HepG2 (cell line): ENCODE measurements around the gene GALNT18. TPM values are rescaled to one million over a fixed set of nuclear protein-coding genes. Genes with fewer than 3 reads are reported as not detected.

Experiments used
- ATAC-seq: fragments of 200-7000 bp; cut with Tn5 transposase; 3 replicates; pipeline ENCODE4 v1.9.1; 2020; ENCODE audit warnings: mild to moderate bottlenecking, moderate library complexity
- BruUV-seq: library from RNA; stranded (reverse); fragments of 400-500 nt; replicated peaks from 2 replicates; lab custom pipeline; 2021; lab: Mats Ljungman, UMichigan
- CTCF ChIA-PET: fragments of 300-600 bp; formaldehyde crosslinking; extraction: SDS; loops from one replicate; lab custom pipeline; 2021; ENCODE audit warnings: low total read pairs, inconsistent platforms, low intra/inter-chr PET ratio; lab: Yijun Ruan, JAX
- POLR2A ChIA-PET: fragments of 350-600 bp; sonication (Branson Sonifier 250); formaldehyde crosslinking; loops from one replicate; lab custom pipeline; 2020; ENCODE audit warnings: antibody characterized with exemption, inconsistent platforms; lab: Yijun Ruan, JAX
- DNase-seq: peaks from one replicate; pipeline ENCODE4 v3.0.0-alpha.2; 2015; ENCODE audit warnings: low spot score
- FAIRE-seq: peaks from 3 replicates; lab custom pipeline; 2011; peaks lifted over from hg19 to GRCh38; lab: Jason Lieb, UNC
- H2AFZ ChIP-seq: one replicate; pipeline ENCODE4 v1.6.1; 2011; ENCODE audit warnings: low read length, inconsistent platforms
- H3K27ac ChIP-seq: fragments of 300-600 bp; 3 replicates; pipeline ENCODE4 v1.8.0; 2011; ENCODE audit warnings: mixed run types, mild to moderate bottlenecking, mixed read lengths, low read length, inconsistent platforms; ENCODE audit not compliant: insufficient read depth; ENCODE audit errors: extremely low read length
- H3K27me3 ChIP-seq, 2 experiments: fragments of 200-600 bp in 1 of 2; 2 replicates in 1 of 2; 3 replicates in 1 of 2; pipeline versions ENCODE4 v1.6.0 to v1.8.0; 2011; ENCODE audit warnings: low read length in 2 of 2, mild to moderate bottlenecking in 2 of 2, moderate library complexity in 2 of 2, inconsistent platforms in 1 of 2; ENCODE audit not compliant: insufficient read depth in 2 of 2, control insufficient read depth in 1 of 2
- H3K36me3 ChIP-seq, 2 experiments: fragments of 200-600 bp in 1 of 2; replicated peaks in 1 of 2; 2 replicates in 1 of 2; 3 replicates in 1 of 2; pipeline versions ENCODE4 v1.5.1 to v1.8.0; 2011; ENCODE audit warnings: low read length in 2 of 2, inconsistent platforms in 1 of 2; ENCODE audit not compliant: insufficient read depth in 2 of 2, control insufficient read depth in 1 of 2
- H3K4me1 ChIP-seq: 2 replicates; pipeline ENCODE4 v1.5.1; 2012; ENCODE audit warnings: low read length, inconsistent platforms; ENCODE audit not compliant: insufficient read depth
- H3K4me2 ChIP-seq: 2 replicates; pipeline ENCODE4 v1.6.0; 2011; ENCODE audit warnings: low read depth, low read length, inconsistent platforms
- H3K4me3 ChIP-seq, 3 experiments: fragments of 200-600 bp in 1 of 3; sonication (generic), shearing (Covaris generic) in 1 of 3; replicated peaks in 1 of 3; 2 replicates each; pipeline ENCODE4 v1.5.1; 2011 to 2016; ENCODE audit warnings: low read length in 3 of 3, inconsistent platforms in 2 of 3, low read depth in 2 of 3, mild to moderate bottlenecking in 2 of 3, control low read depth in 1 of 3, mixed read lengths in 1 of 3; ENCODE audit not compliant: insufficient read depth in 1 of 3
- H3K79me2 ChIP-seq: one replicate; pipeline ENCODE4 v1.6.1; 2011; ENCODE audit warnings: low read length, inconsistent platforms; ENCODE audit not compliant: insufficient read depth
- H3K9ac ChIP-seq: 2 replicates; pipeline ENCODE4 v1.6.0; 2011; ENCODE audit warnings: mild to moderate bottlenecking, low read depth, low read length, inconsistent platforms; ENCODE audit not compliant: insufficient read depth
- H3K9me3 ChIP-seq: 2 replicates; pipeline ENCODE4 v1.5.1; 2012; ENCODE audit warnings: mild to moderate bottlenecking, low read length
- H4K20me1 ChIP-seq: 2 replicates; pipeline ENCODE4 v1.6.0; 2011; ENCODE audit warnings: inconsistent platforms, mild to moderate bottlenecking, low read length, moderate library complexity; ENCODE audit not compliant: insufficient read depth
- KLF6 ChIP-seq: IDR thresholded peaks from 2 replicates; pipeline ENCODE4 v1.8.0; 2016; ENCODE audit warnings: missing biosample characterization, missing genetic modification reagents
- ZNF512B ChIP-seq: sonication (generic); formaldehyde crosslinking; IDR thresholded peaks from 2 replicates; pipeline ENCODE4 v1.5.1; 2020; ENCODE audit warnings: missing genetic modification reagents, mild to moderate bottlenecking, borderline replicate concordance
- WGBS: methylation state at CpG from one replicate; pipeline ENCODE4 v1.1.6; 2017; ENCODE audit warnings: low lambda C conversion rate; 5-methylcytosine and 5-hydroxymethylcytosine counted together
- in situ Hi-C: cut with HindIII; loops from 2 replicates; pipeline ENCODE4 v1.10.0; 2017; ENCODE audit warnings: low pct_unique_long_range_greater_than_20kb; ENCODE audit not compliant: extremely low pct_ligation_motif_present
- intact Hi-C: fragments of 100-400 bp; cut with micrococcal nuclease; formaldehyde crosslinking; loops from one replicate; pipeline ENCODE4 v1.10.0; 2022; ENCODE audit not compliant: unreplicated experiment
- polyA plus RNA-seq, 8 experiments: library from polyadenylated mRNA; depleted of rRNA in 3 of 8; stranded (reverse) in 7 of 8; unstranded in 1 of 8; fragments of >200 nt; fragmentation: Illumina TruSeq in 4 of 8; extraction: Trizol in 4 of 8; gene quantifications; 2 replicates each; pipeline versions ENCODE4 v1.2.1 to v1.2.3, GENCODE V29; 2011 to 2016; ENCODE audit warnings: low read depth in 4 of 8, missing spikeins in 1 of 8, mixed read lengths in 1 of 8; ENCODE audit not compliant: insufficient read depth in 1 of 8
- total RNA-seq, 5 experiments: library from RNA; depleted of rRNA; stranded (reverse); fragments of >200 nt; fragmentation: Illumina TruSeq; extraction: Trizol; gene quantifications; 2 replicates each; pipeline ENCODE4 v1.2.3, GENCODE V29; 2016; ENCODE audit warnings: low read depth in 1 of 5

Gene GALNT18
- total and polyA plus RNA-seq, 2 of the 13 experiments (the other 11 are each of a cell fraction or from before 2014, with no cell fraction given): 0.11 TPM; not detected in 1

GRCh38 chr11:11427140-11427539 is 194.7 kb downstream of the GALNT18 start (continued):
- TF ChIP-seq ZNF512B (CRISPR knock-in tag): no peak

- intact Hi-C loops: no loop called here
- no peaks in the 10 kb centered on the region for H3K36me3 ChIP-seq
- 13% methylated on average over 4 of the region's 4 CpGs for WGBS
- H3K4me1 ChIP-seq: no peaks in the 10 kb centered on the region
- H3K9ac ChIP-seq: no peak overlapping the region
- H3K4me3 ChIP-seq: no peak overlapping the region
- H3K9me3 ChIP-seq: no peaks in the 10 kb centered on the region
- no peak for DNase-seq
- no peak for ATAC-seq
- no peak overlapping the region for H3K27ac ChIP-seq
- no peaks in the 10 kb centered on the region for H4K20me1 ChIP-seq
- POLR2A ChIA-PET: no interaction called here
- H2AFZ ChIP-seq: no peak overlapping the region
- CTCF ChIA-PET: no interaction called here
- TF ChIP-seq KLF6 (CRISPR knock-in tag): no peak
- H3K4me2 ChIP-seq: no peak overlapping the region
- no TSS peak for BruUV-seq
- no peaks in the 10 kb centered on the region for H3K79me2 ChIP-seq
- in situ Hi-C loops: no loop called here
- peaks cover 6 to 22% of the 10 kb centered on the region in 2 experiments; a peak in 4 of 5 replicates for H3K27me3 ChIP-seq
- FAIRE-seq: no peak
Measured at GRCh38 chr11:11426226-11426952, 195.4 kb downstream of the GALNT18 start.
